GM23248 (cell line): Measurements from ENCODE around the gene STK4.

ENCODE experiments used
- EZH2 ChIP-seq: fragments of 200-600 bp; sonication (generic); IDR thresholded peaks from 2 replicates; pipeline ENCODE4 v1.6.1; 2018; ENCODE audit warnings: antibody characterized with exemption, mild to moderate bottlenecking; ENCODE audit not compliant: insufficient read depth, poor library complexity, severe bottlenecking
- EZH2phosphoT487 ChIP-seq: fragments of 200-600 bp; sonication (generic); IDR thresholded peaks from 2 replicates; pipeline ENCODE4 v1.6.1; 2018; ENCODE audit warnings: antibody characterized with exemption, moderate library complexity, mild to moderate bottlenecking, low read depth; ENCODE audit not compliant: insufficient read depth

DNA sequence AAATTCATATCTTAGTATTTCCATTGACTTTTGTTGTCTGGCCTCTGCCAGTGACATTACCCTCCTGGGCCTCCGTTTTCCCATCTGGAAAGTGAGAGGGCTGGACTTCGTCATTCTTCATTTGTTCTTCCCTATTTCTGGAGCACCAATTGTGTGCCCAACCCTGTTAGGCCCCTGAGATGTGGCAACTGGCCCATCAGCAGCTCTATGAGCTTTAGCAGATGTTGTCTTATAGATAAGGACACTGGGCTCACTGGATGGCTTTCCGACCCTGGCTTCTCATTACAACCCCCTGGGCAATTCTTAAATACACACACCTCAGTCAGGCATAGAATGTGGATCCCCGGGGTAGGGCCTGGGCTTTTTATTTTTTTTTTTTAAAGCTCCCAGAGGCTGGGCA lies 41.8 kb upstream of the STK4 start:
- TF ChIP-seq EZH2 = no peak
- no peak for TF ChIP-seq EZH2phosphoT487
